NCI-H748 (cell line): ENCODE data around the gene CERS5.
"Not testable (repeated sequence)": the region's sequence is repeated elsewhere in the genome, so short reads cannot be mapped to it uniquely, and the experiment has no call there.

Experiments
- DNase-seq: peaks from one replicate; lab custom pipeline; 2025; ENCODE audit not compliant: unreplicated experiment; lab: John Stamatoyannopoulos, UW

The CERS5 gene

DNA sequence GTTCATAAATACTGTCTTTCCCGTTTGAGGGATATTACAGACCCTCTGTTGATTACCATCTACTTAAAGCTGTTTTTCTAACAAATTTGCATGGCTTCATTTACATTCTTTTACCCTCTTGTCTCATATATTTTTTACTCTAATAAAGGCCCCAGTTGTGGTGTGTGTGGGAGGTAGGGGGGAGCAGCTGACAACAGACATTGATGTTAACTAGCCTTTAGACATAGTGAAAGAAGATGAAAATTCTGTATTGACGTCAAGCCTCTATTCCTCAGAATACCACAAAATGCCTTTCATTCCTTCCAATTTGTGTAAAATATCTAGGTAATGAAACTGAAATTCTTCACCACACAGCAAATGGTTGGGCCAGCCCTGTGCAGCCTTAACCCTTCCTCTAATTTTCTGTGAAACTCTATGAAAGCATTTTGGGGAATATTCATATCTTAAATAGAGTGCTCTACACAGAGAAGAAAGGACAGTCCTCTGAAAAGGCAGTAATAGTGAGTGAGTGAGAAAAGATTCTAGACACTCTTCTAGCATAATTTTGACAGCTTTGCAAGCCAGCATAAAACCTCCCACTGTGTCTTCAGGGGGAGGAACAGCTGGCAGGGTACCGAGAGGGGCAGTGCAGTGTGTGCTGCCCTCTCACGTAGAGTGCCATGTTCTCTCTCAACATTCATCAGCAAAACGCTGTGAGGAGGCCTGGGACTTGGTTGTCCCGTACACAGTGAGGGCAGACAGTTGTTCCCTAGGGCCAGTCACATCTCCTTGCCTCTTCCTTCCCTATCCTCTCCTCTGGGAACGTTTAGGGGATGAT, 20.1 kb upstream of the CERS5 start:
- DNase-seq, result no peak

DNA sequence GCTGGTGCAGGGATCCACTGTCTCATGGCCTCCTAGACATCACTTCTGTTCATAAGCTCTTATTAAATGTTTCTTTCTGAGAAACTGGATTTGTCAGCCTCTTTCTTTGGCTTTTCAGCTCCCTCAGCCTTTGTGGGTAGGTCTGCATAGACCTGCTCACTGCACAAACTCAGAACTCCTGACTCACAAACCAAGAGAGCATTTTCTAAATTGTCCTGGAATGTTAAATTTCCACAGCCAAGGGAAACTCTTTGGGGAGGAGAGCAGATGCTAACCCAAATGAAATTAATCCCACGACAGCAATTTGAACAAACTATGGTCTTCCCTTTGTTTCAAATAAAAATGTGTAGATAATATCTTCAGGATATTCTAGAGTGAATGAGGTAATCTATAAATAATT, 19.5 kb upstream of the CERS5 start:
- DNase-seq, result no peak

DNA sequence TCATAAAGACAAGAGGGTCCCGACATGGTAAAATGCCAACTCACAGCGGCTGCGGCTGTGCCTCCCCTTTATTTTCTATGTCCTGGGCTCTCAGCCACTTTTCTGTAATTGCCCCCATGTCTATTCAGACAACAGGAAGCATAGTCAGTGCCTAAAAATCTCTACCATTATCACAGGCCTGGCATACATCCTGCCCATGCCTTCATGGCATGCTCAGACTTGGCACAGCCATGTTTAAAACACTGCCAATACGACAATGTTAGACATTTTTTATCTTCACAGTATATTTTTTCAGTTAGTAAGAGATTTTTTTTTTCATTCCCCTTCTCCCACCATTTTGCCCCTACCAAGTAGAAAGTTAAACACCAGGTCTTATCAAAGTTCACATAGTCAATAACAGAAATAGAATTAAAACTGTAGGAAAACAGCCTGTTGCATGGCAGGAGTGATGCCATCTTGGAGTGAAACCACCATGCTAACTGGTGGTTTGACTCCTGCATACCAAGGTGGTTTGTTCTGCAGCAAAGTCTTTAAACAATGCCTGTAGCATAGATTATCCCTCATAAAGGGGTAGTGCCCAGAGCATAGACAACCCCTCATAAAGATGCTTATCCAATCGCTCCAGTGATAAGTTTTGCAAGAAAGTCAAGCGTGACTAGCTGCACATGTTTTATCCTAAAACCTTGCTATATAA, 18.9 kb upstream of the CERS5 start:
- no peak for DNase-seq

DNA sequence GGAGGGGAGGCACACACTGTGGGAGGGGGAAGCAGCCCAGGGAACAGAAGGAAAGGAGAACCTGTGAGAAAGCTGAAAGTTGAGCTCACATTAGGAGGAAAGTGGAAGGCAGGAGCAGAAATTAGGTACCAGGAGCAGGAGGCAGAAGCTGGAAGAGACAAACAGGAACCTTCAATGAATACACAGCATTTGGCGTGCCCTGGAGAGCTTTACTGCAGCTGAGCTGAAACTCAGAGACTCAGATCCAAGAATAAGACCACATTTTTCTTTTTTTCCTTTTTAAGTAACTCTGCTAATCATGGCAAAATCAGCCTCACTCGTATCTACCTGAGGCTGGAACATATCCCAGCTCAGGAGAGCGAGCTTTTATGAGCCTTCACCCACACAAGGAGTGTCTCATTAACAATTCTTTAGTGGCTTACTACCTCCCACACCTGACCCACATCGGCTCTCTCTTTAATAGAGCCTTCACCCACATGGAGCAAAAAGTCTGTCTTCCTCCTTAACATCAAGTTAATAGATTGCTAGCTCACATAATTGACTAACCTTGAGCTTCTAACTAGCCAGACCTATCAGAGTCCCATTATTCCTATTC, 18.2 kb upstream of the CERS5 start:
- DNase-seq, result no peak

DNA sequence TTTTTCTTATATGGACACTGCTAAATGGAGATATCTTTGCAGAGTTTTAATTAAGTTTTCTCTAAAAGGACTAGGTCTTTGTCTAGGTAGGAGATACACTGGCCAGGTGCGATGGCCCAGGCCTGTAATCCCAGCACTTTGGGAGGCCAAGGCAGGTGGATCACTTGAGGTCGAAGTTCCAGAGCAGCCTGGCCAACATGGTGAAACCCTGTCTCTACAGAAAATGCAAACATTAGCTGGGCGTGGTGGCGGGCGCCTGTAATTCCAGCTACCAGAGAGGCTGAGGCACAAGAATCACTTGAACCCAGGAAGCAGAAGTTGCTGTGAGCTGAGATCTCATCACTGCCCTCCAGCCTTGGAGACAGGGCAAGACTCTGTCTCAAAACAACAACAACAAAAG, 17.1 kb upstream of the CERS5 start:
- no peak for DNase-seq

DNA sequence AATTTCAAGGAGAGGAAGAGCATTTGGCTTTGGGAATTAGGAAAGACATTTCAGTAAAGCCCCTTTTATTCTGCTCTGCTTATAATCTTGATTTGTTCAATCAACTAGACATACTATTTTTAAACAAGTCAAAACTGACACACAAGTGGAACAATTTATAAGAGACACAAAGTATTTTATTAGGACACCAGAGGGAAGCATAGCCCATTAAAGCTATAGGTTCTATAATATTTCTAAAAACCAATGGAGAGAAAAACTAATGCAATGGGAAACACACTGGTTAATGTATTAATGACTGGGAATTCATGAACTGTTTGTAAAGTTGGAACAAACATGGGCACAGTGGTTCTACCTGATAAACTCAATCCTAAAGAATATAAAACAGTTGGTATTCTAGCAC, 15.3 kb upstream of the CERS5 start:
- DNase-seq, result no peak

DNA sequence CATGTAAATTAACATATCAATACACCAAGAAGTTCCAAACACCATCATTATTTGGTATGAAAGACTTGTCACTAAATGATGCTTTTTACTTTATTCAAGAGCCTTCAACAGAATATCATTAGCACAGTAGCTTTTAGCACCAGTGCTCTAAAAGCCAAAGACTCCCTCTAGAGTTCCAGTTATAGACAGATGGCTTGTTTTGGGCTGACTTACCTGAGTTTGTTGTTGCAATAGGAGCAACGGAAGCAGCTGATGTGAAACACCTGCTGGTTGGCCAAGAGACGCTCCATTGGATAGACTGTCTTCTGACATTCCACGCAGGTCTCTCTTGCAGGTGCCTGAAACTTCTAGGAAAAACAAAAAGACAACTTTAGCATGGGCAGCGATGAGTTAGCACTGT, 14.5 kb upstream of the CERS5 start:
- DNase-seq, result no peak

DNA sequence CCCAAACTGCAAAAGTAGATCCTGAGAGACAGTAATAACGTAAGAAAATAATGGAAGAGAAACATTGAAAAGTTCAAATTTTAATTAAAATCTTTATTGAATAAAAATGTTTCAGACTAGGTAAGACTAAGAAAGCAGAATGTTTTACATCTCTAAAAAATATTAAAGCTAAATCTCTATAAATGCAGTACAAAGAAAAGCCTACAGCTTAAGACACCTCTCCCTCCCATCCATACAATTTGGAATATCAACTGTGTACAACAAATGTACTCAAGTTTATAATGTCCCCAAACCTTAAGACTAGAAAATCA, 8.5 kb upstream of the CERS5 start:
- DNase-seq, result no peak

DNA sequence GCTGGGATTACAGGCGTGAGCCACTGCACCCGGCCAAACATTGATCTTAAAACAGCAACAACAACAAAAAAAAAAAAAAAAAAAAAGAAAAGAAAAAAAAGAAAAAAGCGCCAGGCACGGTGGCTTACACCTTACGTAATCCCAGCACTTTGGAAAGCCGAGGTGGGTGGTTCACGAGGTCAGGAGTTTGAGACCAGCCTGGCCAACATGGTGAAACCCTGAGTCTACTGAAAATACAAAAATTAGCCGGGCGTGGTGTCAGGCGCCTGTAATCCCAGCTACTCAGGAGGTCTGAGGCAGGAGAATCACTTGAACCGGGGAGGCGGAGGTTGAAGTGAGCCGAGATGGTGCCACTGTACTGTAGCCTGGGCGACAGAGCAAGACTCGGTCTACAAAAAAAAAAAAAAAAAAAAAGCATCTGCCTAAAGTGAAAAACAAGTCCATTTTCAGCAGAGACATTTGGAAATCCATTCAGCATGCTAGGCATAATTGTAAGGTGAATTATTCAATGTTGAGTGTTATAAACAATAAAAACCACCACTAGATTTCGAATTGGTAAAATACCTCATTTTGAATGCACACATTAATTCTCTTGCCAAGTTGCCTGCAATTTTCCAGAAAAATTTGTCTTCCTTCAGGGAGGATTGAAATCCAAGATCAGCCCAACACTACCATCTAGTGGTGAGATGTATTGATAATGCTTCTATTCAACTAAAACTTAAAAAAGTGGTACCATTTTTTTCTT, 8.0 kb upstream of the CERS5 start:
- peak; percentile 73 for DNase-seq

DNA sequence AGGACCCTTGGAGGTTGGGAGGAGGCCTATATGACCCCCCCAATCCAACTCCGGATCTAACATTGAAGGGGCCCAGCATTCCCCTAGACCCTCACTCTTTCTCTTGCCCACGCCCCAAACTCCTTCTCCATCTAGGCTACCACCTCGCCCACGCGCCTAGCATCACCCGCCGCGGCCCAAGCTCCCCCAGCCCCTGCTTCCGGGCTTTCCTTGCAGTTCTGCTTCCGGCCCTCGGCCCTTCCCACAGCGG, 445 bp downstream of the CERS5 start:
- no peak for DNase-seq

DNA sequence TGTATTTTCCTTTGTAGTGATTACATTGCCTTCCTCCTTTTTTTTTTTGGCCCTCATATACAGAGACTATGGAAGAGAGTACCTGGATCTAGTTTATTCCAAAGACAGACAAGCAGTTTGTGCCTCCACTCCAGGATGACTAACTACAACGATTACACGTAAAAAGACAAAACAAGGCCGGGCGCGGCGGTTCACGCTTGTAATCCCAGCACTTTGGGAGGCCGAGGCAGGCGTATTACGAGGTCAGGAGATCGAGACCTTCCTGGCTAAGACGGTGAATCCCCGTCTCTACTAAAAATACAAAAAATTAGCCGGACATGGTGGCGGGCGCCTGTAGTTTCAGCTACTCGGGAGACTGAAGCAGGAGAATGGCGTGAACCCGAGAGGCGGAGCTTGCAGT, 2.2 kb downstream of the CERS5 start:
- DNase-seq, result no peak

DNA sequence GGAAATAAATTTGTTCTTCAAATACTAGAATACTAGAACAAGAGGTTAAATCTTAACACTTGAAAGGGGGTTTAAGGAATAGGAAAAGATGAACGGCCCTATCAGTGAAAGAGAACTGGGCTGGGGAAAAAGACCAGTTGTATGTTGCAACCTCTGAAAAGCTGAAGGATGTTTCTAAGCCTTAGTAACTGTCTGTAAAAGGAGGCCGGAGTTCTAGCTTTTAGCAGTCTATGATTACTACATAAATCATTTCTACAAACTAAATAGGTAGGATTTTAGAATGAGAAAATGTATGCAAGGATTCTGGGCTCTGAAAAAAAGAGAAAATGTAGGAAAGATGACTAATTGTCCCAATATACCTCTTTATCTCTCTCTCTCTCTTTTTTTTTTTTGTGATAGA, 4.9 kb downstream of the CERS5 start:
- no peak for DNase-seq

DNA sequence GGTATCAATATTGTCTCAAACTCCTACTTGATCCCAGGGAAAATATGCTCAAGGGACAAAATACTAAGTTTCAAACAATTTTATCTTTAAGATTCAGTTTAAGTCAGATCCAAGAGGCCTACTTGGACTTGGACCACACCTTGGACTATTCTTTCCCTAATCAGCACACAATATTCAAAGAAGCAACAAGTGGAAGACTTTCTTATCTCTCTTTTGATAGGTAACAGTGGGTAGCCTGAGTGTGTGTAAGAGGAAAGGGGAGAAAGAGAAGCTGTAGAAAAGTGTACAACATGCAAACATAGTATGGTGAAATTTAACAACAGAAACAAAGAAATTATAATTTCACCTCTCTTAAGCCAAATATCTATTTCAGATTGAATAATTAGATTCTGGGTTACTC, 6.5 kb downstream of the CERS5 start:
- DNase-seq, result no peak

DNA sequence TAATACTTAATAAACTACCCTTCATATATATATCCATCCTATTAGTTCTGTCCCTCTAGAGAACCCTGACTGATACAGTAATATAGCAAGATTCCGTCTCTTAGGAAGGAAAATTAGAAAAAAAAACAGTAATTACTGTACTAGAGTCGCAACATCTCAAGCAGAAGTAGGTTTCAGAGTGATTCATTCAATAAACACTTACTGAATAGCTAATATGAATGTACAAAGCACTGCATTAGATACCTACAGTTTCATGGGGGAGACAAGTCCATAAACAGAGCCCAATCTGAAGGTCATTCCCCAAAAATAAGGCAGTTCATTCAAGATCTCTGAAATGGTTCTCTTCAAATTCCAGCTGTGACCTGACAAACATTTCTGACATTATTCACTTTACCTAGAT, 9.9 kb downstream of the CERS5 start:
- no peak for DNase-seq

DNA sequence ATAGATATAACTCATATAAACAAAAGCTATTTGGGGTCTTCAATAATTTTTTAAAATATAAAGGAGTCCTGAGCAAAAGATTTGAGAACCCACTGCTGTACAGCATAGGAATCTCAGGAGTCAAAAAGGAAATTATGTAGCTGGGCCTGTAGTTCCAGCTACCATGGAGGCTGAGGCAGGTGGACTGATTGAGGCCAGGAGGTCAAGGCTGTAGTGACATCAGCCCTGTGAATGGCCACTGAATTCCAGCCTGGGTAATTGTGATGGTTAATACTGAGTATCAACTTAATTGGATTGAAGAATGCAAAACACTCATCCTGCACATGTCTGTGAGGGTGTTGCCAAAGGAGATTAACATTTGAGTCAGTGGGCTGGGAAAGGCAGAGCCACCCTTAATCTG, 10.5 kb downstream of the CERS5 start:
- DNase-seq, result no peak

DNA sequence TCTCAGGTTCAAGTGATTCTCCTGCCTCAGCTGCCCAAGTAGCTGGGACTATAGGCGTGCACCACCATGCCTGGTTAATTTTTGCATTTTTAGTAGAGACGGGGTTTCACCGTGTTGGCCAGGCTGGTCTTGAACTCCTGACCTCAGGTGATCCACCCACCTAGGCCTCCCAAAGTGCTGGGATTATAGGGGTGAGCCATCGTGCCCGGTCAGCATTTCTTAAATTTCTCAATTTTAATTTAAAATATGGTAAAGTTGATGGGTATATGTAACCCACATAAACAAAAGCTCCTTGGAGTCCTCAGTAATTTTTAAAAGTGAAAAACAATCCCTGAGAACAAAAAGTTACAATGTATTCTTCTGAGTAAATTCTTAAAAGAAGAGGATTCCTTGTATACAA, 12.2 kb downstream of the CERS5 start:
- DNase-seq, result not testable (repeated sequence)

DNA sequence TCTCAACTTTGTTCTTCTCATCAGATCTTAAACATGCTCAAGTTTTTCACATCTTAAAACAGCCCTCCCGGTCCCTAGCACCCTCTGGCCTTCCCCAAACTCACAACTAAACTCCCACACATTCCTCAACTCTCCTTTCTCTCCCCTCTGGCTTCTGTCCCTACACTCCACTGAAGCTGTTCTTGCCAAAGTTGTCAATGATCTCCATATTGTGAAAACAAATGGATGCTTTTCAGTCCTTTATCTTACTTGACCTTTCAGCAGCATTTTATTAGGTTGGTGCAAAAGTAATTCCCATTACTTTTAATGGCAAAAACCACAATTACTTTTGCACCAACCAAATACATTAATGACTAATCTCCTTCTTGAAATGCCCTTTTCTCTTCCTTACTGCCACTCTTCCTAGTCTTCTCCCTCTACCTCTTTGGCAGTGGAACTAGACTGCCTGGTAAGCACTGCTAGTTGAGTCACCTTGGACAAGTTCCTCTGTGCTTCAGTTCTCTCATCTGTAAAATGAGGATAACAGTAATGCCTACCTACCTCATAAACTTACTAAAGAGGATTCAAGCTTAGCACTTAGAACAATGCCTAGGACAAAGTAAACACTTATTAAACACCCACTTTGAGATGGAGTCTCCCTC, 16.0 kb downstream of the CERS5 start:
- DNase-seq, result no peak

DNA sequence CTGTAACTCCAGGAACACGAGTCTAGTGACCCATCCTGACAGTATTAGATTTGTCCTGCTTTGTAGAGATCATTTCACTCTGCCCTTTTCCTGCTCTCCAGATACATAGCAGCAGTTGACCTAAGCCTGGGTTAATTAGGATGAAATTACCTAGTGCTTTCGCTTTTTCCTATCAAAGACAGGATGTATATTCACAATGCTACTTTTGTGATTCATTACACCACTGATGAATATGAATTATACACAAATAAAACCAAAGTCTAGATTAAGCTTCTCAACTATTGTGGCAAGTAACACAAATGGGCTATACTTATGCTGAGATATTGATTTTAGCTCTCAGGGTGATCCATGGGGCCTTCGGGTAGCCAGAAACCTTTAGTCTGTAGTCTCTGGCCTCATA, 17.9 kb downstream of the CERS5 start:
- no peak for DNase-seq

DNA sequence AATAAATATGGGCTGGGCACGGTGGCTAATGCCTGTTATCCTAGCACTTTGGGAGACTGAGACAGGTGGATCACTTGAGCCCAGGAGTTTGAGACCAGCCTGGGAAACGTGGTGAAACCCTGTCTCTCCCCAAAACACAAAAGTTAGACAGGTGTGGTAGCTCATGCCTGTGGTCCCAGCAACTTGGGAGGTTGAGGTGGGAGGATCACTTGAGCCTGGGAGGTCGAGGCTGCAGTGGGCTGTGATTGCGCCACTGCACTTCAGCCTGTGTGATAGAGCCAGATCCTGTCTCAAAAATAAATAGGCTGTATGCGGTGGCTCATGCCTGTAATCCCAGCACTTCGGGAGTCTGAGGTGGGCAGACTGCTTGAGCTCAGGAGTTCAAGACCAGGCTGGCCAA, 19.2 kb downstream of the CERS5 start:
- not testable (repeated sequence) for DNase-seq

DNA sequence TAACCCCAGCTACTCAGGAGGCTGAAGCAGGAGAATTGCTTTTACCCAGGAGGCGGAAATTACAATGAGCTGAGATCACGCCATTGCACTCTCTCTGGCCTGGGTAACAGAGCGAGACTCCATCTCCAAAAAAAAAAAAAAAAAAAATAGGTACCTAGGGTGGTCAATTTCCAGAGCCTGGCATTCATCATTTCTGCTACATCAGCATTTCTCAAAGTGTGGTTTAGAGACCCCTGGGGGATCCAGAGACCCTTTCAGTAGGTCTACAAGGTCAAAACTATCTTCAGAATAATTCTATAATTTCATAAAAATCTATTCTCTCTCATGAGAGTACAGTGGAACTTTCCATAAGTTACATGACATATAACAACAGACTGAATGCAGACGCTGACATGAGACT, 19.9 kb downstream of the CERS5 start:
- no peak for DNase-seq

DNA sequence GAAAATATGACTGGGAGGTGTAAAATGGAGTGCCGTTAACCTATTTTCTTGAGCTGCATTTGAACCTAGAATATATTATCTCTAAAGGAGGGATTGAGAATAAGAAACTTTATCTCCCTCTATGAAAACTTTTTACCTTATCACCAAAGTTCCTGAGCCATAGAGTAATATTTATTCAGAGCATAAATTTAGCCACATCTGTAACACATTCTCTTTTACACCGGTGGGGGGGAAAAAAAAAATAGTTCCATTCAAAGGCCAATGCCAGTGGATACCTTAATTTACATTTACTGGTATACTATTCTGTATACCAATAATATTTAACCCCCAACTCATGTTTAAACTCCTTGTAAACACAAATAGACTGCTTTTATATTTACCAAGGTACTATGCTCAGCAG, 21.7 kb downstream of the CERS5 start:
- DNase-seq, result no peak

DNA sequence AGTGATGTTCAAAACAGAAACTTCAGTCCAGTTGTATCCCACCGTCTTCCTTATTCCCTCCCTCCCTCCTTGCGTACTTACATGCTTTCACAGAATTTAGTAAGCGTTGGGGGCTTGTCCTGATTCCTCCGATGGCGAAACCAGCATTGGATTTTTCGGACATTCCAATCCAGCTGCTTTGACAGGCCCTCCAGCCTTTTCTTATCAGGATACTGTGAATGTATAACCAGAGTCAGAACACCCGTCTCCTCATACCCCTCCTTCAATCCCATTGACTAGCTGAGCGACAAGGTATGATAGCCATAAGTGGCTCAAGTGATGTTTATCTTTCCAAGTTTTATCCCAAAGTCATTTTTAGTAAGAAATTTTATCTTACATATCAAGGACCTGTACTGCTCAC, 24.2 kb downstream of the CERS5 start:
- no peak for DNase-seq
